ENCODE results near the gene TRAPPC3. TPM values are rescaled to one million over a fixed set of nuclear protein-coding genes. Genes with fewer than 3 reads are reported as not detected.
"Not testable (repeated sequence)": the region's sequence is repeated elsewhere in the genome, so short reads cannot be mapped to it uniquely, and the experiment has no call there.

The TRAPPC3 gene
- polyA plus RNA-seq, 3 donors: 64.2 to 74.6 (median 66.3) TPM

GRCh38 chr1:36172017-36172747 is 22.9 kb upstream of the TRAPPC3 start:
- no peak for DNase-seq

DNA sequence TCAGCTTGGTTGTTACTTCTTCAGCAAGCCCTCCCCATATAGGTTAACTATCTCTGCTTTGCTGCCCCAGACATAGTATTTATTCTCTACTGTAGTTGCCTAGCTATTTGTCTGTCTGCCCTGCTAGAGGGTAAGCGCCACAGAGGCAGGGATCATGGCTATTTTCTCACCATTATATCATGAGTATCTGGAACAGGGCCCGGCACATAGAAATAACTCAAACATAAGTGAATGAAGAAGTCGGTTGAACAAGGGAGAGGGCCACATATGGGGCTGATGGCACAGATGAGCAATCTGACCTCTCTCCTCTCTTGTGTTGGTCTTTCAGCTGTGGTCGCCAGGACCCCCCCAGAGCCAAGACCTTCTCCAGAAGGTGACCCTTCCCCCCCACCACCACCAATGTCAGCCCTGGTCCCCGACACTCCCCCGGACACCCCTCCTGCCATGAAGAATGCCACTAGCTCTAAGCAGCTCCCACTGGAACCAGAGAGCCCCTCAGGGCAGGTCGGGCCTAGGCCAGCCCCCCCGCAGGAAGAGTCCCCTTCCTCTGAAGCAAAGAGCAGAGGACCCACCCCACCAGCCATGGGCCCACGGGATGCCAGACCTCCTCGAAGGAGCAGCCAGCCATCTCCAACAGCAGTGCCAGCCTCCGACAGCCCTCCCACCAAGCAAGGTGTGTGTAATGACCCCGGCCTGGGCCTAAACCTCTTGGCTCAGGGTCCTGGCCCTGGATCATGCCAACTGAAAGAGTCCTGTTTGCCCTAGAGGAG is 21.5 kb upstream of the TRAPPC3 start:
- DNase-seq: no peak

DNA sequence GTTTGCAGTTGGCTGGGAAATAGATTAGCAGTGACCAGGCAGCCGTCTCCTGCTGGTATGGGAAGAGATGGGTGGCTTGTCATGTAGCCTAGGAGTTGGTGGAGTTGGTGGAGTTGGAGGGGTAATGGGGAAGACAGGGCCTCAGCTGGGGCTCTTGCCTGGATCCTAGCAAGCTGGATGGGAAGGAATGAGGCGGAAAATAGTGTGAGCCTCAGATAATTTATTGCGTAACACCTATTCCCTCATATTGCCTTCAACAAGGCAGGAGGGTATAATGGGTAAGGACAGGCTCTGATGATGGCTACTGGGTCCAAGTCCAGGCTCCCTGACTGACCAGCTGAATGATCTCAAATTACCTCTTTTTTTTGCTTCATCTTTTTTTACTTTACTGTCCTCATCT is 19.2 kb upstream of the TRAPPC3 start:
- DNase-seq: no peak

DNA sequence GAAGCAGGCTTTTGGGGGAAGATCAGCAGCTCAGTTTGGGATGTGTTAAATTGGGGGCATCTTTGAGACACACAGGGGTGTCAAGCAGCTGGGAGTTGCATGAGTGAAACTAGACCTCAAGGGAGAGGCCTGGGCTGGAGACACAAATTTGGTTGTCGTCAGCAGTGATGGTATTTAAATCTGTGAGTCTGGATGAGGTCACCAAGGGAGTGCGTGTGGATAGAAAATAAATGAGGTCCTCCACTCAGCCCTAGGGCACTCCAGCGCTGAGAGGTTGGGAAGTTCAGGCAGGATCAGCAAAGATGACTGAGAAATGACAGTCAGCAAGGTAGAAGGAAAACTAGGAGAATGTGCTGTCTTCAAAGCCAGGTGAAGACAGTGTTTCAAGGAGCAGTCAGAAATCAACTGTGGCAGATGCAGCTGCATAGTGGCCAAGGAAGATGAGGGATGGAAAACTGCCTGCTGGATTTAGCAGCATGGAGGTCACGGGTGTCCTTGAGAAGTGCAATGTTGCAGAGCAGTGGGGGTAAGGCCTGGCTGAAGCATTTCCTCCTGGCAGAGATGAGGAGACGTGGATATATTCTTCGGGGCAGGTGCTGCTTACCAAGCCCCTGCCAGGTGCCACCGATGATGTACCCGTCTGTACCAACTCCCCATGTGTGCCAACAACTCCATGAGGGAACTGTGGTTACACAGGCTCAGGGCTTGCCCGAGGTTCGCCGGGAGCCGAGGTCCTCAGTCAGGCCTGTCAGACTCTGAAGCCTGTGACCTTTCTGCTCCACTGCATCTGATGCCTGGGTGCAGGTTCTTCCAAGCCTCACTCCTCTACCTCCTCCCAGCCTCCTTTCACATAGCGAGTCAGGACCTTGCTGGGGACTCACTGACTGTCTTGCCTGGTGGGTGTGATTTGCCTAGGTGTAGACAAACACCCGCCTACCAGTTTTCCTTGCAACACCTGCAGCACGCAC is 17.9 kb upstream of the TRAPPC3 start:
- DNase-seq: no peak

- DNase-seq: no peak
Measured at GRCh38 chr1:36166136-36166535, 16.9 kb upstream of the TRAPPC3 start.

DNA sequence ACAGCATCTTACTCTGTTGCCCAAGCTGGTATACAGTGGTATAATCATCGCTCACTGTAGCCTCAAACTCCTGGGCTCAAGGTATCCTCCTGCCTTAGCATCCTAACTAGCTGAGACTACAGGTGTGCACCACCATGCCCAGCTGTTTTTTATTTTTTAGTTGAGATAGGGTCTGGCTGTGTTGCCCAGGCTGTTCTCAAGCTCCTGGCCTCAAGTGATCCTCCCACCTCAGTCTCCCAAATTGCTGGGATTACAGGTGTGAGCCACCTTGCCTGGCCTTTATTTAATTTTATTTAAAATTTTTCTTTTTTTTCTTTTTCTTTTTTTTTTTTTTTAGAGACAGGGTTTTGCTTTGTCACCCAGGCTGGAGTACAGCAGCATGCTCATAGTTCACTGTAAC is 15.9 kb upstream of the TRAPPC3 start:
- no peak for DNase-seq

DNA sequence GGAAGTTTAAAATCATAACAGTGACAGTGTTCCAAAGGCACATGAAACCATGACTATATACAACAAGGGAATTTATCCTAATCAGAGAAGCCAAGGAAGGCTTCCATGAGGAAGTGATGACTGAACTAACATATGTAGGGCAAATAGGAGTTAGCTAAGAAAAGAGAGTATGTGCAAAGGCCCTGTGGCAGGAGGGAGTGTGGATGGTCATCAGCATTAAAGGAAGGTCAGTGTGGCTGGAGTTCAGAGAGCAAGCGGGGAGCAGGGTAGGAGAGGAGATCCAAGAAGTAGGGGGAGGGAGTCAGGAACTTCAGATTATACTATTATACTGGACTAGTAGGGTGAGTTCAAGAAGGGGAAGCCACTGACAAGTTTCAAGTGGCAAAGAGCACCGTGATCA is 15.1 kb upstream of the TRAPPC3 start:
- no peak for DNase-seq

GRCh38 chr1:36163426-36163825 is 14.1 kb upstream of the TRAPPC3 start:
- no peak for DNase-seq

DNA sequence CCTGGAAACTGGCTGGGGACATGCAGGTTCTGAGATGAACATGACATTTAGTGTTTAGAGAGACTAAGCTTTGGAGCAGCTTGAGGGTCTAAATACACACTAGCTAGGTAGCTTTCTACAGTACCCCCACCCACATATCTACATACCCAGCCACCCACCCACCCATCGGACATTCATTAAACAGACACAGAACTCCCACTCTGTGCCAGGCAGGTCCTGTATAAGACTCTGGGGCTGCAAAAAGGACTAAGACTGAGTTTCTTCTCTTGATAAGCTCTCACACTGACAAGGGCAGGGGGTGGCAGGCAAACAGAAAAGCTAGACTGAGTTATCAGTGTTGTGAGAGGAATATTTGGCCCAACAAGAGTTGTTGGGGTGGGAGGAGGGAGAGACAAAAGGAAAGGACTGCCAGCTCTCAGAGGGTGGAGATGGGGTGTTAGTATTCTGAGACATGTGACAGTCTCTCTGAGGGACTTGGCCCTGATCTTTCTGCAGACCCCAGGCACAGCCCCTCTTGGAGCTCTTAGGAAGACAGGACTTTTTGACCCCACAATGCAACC is 13.5 kb upstream of the TRAPPC3 start:
- no peak for DNase-seq

DNA sequence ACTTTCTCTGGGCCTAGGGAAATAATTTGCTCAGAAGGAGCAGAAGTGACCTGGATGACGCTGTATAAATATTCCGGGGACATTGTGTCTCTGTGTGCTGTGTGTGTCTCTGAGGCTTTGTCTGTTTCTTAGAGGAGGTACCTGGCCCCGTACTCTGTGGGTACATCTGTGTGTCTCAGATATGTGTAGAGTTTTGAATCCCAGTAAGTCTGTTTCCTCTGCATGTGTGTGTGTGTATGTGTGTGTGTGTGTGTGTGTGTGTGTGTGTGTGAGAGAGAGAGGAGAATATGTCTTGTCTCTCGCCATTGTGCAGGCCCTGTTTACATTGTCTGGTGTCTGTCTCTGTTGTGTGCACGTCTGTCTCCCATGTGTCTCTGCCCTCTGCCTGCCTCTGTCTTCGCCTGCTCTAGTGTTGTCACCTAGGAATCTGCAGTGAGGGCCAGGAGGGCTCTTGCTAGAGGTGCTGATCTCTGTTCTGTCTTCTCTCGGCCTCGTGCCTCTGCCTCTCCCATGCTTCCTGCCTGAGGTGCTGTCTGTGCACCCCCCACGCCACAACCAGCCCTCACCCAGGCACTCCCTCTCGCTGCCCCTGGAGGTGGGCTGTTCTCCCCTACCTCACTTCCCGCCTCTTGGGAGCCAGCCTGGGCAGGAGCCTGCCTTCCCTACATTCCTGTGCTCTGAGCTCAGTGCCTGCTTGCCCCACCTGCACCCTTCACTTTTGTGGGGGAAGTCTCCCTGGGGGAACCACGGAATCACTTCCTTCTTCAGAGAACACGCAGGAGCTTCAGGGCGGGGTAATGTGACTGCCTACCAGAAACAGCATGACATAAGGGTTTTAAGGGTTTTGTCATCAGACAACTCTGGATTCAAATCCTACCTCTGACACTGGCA is 12.6 kb upstream of the TRAPPC3 start:
- DNase-seq: no peak

GRCh38 chr1:36160949-36161485 is 11.7 kb upstream of the TRAPPC3 start:
- DNase-seq: peak; percentile 51

DNA sequence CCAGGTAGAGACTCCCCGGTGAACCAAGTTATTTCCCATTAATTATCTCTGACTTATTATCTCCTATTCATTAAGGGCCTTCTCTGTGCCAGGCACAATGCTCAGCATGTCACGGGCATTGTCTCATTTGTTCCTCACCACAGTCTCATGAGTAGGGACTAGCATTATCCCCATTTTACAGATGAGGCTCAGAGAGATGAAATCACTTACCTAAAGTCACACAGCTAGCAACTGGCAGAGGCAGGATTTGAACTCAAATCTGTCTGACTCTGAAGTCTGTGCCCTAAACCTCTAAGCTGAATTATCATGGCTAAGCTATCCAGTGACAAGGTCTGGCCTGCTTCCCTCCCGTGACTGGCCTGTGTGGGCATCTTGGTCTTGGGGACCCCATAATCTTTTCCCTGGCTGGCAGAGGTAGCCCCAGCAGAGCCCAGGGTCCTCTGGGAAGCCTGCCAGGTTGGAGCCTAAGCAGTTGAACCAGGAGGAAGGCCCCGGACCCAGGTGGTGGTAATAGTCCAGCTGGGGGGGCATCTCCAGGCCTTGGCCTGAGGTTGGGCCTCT is 11.2 kb upstream of the TRAPPC3 start:
- no peak for DNase-seq

- DNase-seq: no peak
Measured at GRCh38 chr1:36159614-36160387, 10.5 kb upstream of the TRAPPC3 start.

GRCh38 chr1:36158827-36159252 is 9.6 kb upstream of the TRAPPC3 start:
- DNase-seq: not testable (repeated sequence)

DNA sequence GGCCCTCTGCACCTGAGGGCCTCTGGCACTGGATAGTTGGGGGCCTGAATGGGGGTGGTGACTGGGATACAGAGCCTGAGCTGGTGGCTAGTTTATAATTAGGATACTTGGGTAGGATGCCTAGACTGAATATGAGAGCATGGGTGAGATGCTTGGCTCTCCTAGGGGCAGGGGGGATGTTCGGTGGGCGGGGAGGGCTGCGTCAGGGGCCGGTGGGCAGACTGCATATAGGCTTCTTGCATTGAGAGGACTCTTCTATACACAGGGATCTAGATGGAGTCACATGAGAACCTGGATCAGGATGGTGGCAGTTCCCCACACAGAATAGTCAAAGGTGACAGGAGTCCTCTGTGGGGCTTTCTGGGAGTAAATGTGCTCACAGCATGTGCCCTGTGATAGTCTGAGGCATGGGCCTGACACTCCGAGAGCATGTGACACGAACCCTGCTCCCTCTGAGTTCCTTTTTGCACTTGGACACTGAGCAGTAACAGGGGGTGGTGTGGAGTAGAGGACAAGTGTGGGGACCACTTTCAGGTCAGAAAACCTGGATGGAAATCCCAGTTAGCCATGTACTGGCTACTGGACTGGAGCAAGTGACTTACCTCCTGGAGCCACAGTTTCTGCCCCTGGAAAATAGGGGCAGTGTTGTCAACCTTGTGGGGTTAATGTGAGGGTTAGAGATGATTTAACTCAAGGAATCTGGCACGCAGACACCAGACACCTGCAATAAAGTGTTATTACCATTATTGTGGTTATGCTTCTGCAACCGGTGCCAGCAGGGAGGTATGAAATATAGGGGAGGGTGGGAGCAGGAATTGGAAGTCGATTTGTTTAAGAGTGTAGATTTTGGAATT is 8.9 kb upstream of the TRAPPC3 start:
- no peak for DNase-seq

DNA sequence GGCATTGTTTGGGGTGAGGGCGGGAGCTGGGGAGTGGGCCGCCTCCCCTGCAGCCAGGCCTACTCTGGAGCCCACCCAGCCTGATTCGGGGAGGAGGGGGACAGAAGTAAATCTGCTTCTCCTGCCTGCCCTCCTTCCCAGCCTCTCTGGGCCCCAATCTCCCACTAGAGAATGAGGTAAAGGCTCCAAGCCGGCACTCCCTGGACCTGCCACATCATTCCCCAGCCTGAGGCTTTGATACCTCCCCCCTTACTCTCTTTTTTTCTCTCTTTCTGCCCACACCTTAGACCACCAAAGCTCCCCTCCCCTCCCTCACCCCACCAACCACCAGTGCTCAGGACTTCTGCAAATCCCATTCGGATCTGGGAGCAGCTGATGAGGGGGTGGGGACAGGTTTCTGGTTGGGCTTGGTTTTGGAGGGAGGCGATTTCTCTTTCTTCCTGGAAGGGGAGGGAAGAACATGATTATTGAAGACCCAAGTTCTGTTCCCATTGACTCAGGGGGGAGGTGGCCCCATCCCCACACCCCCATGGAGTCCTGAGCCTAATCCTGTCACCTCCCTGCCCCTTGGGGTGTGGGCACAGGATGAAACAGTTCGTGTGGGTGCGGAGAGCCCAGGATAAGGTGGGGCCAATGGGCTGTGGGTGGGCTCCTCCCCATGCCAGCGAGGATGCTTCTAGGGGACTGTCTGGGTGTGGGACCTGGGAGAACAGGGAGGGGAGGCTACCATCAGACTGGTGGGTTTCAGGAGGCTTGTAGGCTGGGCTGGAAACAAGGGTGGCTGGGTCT is 8.0 kb upstream of the TRAPPC3 start:
- DNase-seq: peak; percentile 36

DNA sequence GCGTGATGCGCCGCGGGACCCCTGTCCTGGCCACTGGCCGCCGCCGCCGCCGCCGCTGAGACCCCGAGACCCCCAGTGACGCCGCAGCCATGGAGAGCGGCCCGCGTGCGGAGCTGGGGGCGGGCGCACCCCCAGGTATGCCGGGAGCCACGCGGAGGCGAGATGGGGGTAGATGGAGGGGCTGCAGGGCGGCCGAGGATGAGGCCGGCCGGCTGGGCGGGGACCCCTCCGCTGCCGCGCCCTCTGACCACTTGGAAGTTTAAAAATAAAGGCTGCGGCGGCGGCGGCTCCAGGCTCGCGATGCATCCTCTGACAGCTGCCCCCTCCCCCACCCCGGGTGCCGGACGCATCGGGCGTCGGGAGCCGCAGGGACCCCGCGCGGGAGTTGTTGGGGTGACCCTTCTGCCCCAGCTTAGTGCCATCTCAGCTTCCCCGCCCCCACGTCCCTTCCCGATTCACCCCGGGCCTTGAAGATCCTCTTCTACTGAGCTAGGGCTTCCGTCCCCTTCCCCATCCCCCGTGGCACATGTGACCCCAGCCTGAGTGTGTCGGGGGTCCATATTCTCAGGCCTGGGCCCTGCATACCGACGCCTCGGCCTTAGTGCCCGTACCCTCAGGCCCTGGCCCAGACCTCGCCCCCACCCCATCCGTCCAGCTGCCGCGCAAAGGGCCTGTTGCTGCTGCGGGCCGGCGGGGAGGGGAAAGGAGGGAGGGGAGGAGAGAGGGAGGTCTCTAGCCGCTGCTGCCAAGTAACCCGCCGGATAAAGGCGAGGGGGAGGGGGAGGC is 7.2 kb upstream of the TRAPPC3 start:
- peak; percentile 75 for DNase-seq

Data from renal pelvis (tissue), 4 donors.